Activated T-helper 9 cell treated with anti-CD3 and anti-CD28 coated beads, Interleukin-2, amount 50 U/mL, for 16 hours (primary cell): Measurements from ENCODE around the gene GHR.
"Not testable (repeated sequence)": the region's sequence is repeated elsewhere in the genome, so short reads cannot be mapped to it uniquely, and the experiment has no call there.

Experiments used
- DNase-seq: peaks from one replicate; pipeline ENCODE4 v3.0.0-alpha.2; 2020; ENCODE audit warnings: low read depth

Gene GHR

DNA sequence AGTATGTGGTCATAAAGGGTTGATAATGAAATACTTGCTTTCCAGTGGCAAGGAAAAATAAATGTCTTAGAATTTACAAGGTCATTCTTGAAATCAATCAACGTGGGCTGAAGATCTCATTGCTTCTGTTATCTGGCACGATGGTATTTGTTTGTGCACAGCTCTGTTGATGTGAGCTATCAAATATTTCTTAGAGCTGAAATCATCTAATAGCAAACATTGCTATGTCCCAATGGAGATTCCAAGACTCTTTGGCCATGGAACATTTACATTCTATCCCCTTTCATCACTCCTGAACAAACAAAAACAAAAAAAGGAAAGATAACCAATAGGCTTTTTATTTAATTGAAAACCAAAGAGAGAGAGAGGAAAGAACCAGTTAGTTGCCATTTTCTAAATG is 221.9 kb downstream of the GHR start:
- DNase-seq, result no peak

GRCh38 chr5:42648036-42648435 is 224.8 kb downstream of the GHR start:
- DNase-seq, result no peak

DNA sequence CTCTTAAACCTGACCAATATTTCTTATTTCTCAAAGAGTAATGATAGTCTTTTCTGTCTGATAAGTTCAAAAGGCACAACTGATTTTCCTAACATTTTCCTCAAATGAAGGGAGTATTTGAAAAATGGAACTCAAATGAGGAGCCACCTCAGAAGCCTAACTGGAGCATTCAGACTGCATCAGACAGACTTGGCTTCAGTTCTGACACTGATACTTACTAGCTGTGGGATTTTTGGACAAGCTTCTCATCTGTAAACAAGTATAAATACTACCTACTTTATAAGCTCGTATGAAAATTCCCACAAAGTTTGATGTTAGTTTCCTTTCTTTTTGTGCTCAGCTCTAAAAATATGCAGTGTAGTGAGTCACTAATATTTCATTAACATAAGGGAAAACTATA is 225.7 kb downstream of the GHR start:
- no peak for DNase-seq

DNA sequence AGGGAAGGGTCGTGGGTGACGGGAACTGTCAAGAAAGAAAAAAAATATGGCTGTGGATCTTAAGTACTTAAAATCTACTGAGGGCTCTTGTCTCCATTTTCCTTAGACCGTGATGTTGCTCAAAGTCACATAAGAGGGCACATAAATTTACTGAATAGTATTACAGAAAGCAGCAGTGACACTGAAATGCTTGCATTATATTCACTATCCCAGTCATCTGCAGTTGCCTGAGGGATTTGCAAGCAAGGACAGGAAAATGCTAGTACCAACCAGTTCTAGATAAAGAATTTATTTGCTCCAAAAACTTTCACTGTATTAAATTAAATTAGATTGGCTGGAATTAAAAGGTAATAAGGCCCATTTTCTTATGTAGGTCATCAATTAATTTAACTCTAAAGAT is 226.8 kb downstream of the GHR start:
- DNase-seq, result no peak

DNA sequence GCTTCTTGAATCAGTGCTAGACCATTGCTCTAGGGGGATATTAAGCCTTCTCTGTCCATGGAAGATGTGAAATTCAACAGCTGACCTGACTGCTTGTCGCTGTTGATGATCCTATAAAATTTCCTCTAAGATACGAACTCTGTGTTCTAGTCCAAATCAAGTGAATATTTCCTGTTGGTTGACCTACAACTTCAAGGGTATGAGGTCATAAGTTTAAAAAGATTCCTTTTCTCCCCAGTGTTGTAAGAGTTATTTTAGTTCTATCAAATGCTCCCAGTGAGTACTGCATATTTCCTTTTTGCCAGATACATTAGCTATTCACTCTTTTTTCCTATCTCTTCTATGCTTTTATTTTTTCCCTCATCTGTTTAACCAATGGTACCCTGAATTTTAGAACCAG is 230.5 kb downstream of the GHR start:
- DNase-seq, result no peak

DNA sequence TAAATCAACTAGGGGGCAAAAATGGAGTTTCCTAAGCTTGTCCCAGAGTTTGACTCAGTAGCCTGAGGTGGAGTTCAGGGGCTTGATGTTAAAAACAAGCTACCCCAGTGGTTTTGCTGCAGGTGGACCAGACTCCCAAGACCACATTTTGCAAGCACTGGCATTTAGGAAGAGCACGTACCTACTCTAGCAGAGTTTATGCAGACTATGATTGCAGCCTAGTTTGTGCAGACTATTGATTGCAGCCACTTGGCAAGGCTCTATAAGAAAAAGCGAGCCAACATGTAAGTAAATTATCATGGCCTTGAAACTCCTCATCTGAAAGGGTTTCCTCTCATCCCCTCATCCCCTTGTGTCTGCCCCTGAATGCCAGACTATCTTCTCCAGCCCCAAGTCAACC is 231.4 kb downstream of the GHR start:
- no peak for DNase-seq

GRCh38 chr5:42655982-42656650 is 232.9 kb downstream of the GHR start:
- DNase-seq, result no peak

GRCh38 chr5:42656651-42657015 is 233.4 kb downstream of the GHR start:
- DNase-seq, result no peak

DNA sequence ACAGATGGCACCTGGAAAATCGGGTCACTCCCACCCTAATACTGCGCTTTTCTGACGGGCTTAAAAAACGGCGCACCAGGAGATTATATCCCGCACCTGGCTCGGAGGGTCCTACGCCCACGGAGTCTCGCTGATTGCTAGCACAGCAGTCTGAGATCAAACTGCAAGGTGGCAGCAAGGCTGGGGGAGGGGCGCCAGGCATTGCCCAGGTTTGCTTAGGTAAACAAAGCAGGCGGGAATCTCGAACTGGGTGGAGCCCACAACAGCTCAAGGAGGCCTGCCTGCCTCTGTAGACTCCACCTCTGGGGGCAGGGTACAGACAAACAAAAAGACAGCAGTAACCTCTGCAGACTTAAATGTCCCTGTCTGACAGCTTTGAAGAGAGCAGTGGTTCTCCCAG is 236.6 kb downstream of the GHR start:
- not testable (repeated sequence) for DNase-seq

GRCh38 chr5:42665857-42666256 is 242.6 kb downstream of the GHR start:
- no peak for DNase-seq

GRCh38 chr5:42666869-42667268 is 243.6 kb downstream of the GHR start:
- DNase-seq, result no peak

DNA sequence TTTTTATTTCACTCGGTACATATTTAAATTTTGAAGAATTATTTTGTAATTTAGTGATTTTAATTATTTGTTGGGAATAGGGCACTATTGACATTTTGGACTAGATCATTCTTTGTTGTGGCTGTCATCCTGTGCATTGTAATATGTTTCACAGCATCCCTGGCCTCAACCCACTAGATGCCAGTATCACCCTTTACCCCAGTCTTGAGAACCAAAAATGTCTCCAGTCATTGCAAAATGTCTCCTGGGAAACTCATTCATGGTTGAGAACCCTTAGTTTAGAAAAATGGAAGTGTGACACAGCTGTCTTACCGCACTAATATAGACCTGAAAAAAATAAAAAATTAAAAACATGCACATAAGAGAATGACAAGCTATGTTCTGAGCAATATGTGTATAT is 245.0 kb downstream of the GHR start:
- no peak for DNase-seq

- no peak for DNase-seq
Observed at GRCh38 chr5:42672925-42673324, 249.7 kb downstream of the GHR start.

DNA sequence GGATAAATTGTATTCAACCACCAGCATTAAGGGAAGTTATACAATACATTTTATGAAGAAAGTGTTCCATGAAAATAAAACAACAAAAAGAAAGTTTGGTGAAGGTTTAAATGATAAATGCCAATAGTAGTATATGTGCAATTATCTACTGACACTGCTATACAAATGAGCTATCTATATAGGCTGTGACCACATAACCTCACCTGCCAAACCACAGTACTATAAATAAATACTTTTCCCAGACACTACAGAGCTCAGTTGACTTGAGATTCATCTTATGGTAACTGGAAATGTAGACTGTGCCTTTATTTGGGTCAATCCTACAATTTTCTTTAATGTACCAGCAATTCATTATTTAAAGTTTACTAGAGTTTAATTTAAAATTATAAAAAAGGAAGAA is 252.4 kb downstream of the GHR start:
- DNase-seq, result no peak

DNA sequence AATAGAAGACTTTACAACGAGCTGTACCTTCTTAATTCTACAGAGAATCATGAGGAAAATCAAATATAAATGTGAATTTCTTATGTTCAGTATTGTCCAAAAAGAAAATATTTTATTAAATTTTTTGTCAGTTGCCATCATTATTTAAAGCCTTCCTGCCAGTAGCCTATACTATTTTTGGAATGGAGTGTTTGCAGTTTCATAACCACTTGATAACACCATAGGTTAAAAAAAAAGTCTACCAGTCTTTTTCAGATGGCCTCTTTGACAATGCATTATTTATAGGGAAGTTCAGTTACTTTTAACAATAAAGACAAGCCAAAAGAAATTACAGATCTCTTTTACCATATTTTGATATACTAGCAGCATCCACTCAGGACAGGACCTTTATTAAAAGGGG is 253.1 kb downstream of the GHR start:
- no peak for DNase-seq

DNA sequence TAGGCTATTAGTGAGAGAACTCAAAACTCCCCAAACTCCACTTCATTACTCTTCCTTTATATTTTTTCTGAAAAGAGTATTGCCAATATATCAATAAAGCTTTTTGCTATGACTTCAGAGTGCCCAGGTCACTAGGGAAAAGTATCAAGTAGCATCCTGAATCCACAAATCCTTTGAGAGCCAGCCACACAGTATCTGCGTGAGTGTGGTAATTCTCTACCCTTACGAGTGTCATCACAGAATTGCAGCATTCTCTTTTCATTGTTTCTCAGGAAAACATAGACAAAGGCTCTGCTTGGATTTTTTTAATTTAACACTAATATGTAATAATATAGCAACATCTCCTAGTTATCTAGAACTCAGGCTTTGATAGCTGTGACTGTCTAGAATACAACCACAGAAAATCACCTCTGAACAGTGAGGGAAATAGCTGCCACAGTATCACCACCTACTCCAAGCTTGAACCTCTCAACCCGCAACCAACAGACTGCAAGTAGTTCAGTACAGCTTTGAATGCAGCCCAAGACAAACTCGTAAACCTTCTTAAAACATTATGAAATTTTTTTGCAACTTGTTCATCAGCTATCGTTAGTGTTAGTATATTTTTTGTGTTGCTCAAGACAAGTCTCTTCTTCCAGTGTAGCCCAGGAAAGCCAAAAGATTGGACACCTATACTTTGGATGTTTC is 254.1 kb downstream of the GHR start:
- DNase-seq, result no peak

GRCh38 chr5:42680046-42680445 is 256.8 kb downstream of the GHR start:
- no peak for DNase-seq

DNA sequence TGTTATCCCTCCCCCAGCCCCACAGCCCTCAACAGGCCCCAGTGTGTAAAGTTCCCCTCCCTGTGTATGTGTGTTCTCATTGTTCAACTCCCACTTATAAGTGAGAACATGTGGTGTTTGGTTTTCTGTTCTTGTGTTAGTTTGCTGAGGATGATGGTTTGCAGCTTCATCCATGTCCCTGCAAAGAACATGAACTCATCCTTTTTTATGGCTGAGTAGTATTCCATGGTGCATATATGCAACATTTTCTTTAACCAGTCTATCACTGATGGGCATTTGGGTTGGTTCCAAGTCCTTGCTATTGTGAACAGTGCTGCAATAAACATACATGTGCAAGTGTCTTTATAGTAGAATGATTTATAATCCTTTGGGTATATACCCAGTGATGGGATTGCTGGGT is 261.8 kb downstream of the GHR start:
- not testable (repeated sequence) for DNase-seq

- DNase-seq, result no peak
Observed at GRCh38 chr5:42689391-42689790, 266.2 kb downstream of the GHR start.

DNA sequence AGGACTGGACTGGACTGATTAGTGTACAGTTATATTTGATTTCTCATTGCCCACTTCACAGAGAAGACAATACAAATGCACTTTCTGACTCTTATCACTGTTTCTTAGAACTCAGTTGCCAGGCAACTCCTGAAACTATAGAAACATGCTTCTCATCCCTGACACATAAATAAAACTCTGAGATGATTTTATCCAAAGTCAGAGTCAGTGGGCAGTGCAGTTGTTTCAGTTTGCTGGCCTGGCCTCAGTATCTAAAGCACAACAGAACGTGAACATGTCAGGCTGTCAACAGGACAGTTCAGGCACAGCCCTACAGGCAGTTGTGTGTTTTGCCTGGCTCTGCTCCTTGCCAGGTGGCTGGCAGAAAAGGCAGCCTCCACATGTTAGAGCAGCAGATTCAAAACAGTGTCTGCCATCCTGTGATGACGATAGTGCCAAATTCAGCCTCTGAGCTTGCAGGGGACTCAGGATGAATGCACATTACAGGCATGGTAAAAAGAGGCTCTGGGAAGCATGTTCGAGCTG is 268.2 kb downstream of the GHR start:
- DNase-seq, result no peak

GRCh38 chr5:42701351-42702059 is 278.3 kb downstream of the GHR start:
- DNase-seq, result no peak

DNA sequence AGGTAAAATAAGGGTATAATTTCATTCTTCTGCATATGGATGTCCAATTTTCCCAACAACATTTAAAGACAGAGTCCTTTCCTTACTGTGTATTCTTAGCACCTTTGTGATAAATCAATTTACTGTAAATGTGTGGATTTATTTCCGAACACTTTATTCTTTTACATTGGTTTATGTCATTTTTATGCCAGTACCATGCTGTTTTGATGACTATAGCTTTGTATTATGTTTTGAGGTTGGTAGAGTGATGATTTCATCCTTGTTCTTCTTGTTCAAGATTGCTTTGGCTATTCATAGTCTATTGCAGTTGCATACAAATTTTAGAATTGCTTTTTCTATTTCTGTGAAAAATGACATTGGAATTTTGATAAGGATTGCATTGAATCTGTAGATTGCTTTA is 280.0 kb downstream of the GHR start:
- no peak for DNase-seq

- DNase-seq, result no peak
Observed at GRCh38 chr5:42715785-42716184, 292.5 kb downstream of the GHR start.
